Natural killer cell (primary cell): Measurements from ENCODE around the gene GRB10. TPM values are rescaled to one million over a fixed set of nuclear protein-coding genes. Genes with fewer than 3 reads are reported as not detected.

Experiments
- ATAC-seq, 3 donors: fragments of 150-1000 bp in 2 of 3; fragments of 200-7000 bp in 1 of 3; cut with Tn5 transposase; 1 replicate in 1 of 3; 2 replicates in 2 of 3; pipeline ENCODE4 v1.10.0; 2021; ENCODE audit warnings: mild to moderate bottlenecking in 2 of 3, moderate library complexity in 2 of 3
- DNase-seq, 2 donors: peaks; one replicate each; pipeline versions ENCODE4 v3.0.0 to v3.0.0-alpha.2; 2013 to 2021; ENCODE audit warnings: mixed read lengths in 1 of 2
- H3K27ac ChIP-seq: one replicate; pipeline ENCODE4 v1.5.1; 2013; ENCODE audit warnings: mild to moderate bottlenecking, low read length
- H3K27me3 ChIP-seq: one replicate; pipeline ENCODE4 v1.6.1; 2013; ENCODE audit warnings: low read length; ENCODE audit not compliant: control insufficient read depth, insufficient read depth
- H3K36me3 ChIP-seq: one replicate; pipeline ENCODE4 v1.6.1; 2013; ENCODE audit warnings: low read length; ENCODE audit not compliant: control insufficient read depth, insufficient read depth
- H3K4me1 ChIP-seq: one replicate; pipeline ENCODE4 v1.6.1; 2013; ENCODE audit warnings: low read length; ENCODE audit not compliant: control insufficient read depth, insufficient read depth
- H3K4me3 ChIP-seq: one replicate; pipeline ENCODE4 v1.5.1; 2013; ENCODE audit warnings: low read length
- H3K9me3 ChIP-seq: one replicate; pipeline ENCODE4 v1.6.1; 2013; ENCODE audit warnings: low read length; ENCODE audit not compliant: control insufficient read depth, insufficient read depth
- H3K27ac Mint-ChIP-seq, 2 donors: one replicate each; pipeline ENCODE4 v1.8.0; 2022; ENCODE audit warnings: mild to moderate bottlenecking in 2 of 2, mixed read lengths in 2 of 2, moderate library complexity in 1 of 2
- H3K27me3 Mint-ChIP-seq, 2 donors: one replicate each; pipeline ENCODE4 v1.8.0; 2022; ENCODE audit warnings: low read depth in 2 of 2, mixed read lengths in 2 of 2
- H3K36me3 Mint-ChIP-seq: one replicate; pipeline ENCODE4 v1.8.0; 2022; ENCODE audit warnings: mixed read lengths
- H3K4me1 Mint-ChIP-seq, 2 donors: one replicate each; pipeline ENCODE4 v1.8.0; 2022; ENCODE audit warnings: mixed read lengths in 2 of 2
- H3K4me3 Mint-ChIP-seq: one replicate; pipeline ENCODE4 v1.8.0; 2022; ENCODE audit warnings: mild to moderate bottlenecking, moderate library complexity, mixed read lengths
- H3K9me3 Mint-ChIP-seq, 2 donors: one replicate each; pipeline ENCODE4 v1.8.0; 2022; ENCODE audit warnings: mixed read lengths in 2 of 2
- WGBS: methylation state at CpG from one replicate; pipeline ENCODE4 v1.1.7; 2013; ENCODE audit warnings: missing lambda C conversion rate; ENCODE audit not compliant: insufficient coverage; 5-methylcytosine and 5-hydroxymethylcytosine counted together
- intact Hi-C: fragments of 100-400 bp; cut with micrococcal nuclease; formaldehyde crosslinking; loops from one replicate; pipeline ENCODE4 v1.14.2; 2022
- total RNA-seq, 4 donors: library from RNA; stranded (reverse); fragments of 120-200 nt in 1 of 4; gene quantifications; one replicate each; pipeline versions ENCODE4 v1.2.3 to v1.2.4, GENCODE V29; 2013 to 2022
- TF ChIP-seq, protein P1 (sequence below): fragments of 200-600 bp; IDR thresholded peaks from one replicate; pipeline ENCODE4 v1.8.0; 2022; ENCODE audit warnings: antibody characterized with exemption

The GRB10 gene
- total RNA-seq, 3 donors from 2014 or later (not counting 1 experiment from before 2014, with no cell fraction given): 0.16 to 24.4 (median 1.4) TPM

DNA sequence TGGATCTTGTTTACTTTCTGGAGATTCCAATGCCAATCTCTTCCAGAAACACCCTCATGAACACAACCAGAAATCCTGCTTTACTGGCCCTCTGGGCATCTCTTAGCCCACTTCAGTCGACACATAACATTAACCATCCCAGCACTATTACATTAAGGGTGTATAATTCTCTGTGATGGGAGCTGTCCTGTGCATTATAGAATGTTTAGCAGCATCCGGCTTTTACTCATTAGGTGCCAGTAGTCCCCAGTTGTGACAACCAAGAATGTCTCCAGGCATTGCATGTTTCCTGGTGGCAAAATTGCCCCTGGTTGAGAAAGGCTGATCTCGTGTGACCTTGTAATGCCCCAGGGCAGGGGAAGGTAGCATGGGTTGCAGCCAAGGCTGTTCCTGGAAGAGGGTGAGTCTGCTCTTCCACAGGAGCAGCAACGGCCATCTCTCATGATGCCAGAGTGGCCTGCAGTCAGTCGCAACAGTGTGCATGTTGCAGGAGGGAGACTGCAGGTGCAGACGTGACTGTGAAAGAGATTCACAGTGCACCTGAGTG lies 214.9 kb downstream of the GRB10 start:
- 88% methylated on average over 5 of the region's 6 CpGs for WGBS
- Mint-ChIP-seq H3K4me1 (no peaks in the 10 kb centered on the region), H3K4me3 (no peak overlapping the region), H3K36me3 (no peaks in the 10 kb centered on the region), H3K27ac (no peak overlapping the region), H3K9me3 (peaks cover 0 to 2% of the 10 kb centered on the region in 2 donors), H3K27me3 (peaks cover 8 to 15% of the 10 kb centered on the region in 2 donors)
- Histone ChIP-seq H3K4me1 (no peaks in the 10 kb centered on the region), H3K27me3 (no peaks in the 10 kb centered on the region), H3K9me3 (no peaks in the 10 kb centered on the region), H3K36me3 (no peaks in the 10 kb centered on the region), H3K4me3 (no peak overlapping the region), H3K27ac (no peak overlapping the region)
- intact Hi-C loops: no loop called here
- TF ChIP-seq, protein P1, sequence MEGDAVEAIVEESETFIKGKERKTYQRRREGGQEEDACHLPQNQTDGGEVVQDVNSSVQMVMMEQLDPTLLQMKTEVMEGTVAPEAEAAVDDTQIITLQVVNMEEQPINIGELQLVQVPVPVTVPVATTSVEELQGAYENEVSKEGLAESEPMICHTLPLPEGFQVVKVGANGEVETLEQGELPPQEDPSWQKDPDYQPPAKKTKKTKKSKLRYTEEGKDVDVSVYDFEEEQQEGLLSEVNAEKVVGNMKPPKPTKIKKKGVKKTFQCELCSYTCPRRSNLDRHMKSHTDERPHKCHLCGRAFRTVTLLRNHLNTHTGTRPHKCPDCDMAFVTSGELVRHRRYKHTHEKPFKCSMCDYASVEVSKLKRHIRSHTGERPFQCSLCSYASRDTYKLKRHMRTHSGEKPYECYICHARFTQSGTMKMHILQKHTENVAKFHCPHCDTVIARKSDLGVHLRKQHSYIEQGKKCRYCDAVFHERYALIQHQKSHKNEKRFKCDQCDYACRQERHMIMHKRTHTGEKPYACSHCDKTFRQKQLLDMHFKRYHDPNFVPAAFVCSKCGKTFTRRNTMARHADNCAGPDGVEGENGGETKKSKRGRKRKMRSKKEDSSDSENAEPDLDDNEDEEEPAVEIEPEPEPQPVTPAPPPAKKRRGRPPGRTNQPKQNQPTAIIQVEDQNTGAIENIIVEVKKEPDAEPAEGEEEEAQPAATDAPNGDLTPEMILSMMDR: no peak
- no peak for ATAC-seq
- no peak for DNase-seq

- Mint-ChIP-seq H3K4me3 (no peak overlapping the region), H3K36me3 (no peaks in the 10 kb centered on the region), H3K9me3 (peaks cover 0 to 2% of the 10 kb centered on the region in 2 donors), H3K27me3 (peaks cover 8 to 14% of the 10 kb centered on the region in 2 donors), H3K4me1 (no peaks in the 10 kb centered on the region), H3K27ac (no peak overlapping the region)
- TF ChIP-seq, protein P1: no peak
- DNase-seq: no peak
- intact Hi-C loops: no loop called here
- ATAC-seq: no peak
- 79% methylated on average over 5 of the region's 5 CpGs for WGBS
- Histone ChIP-seq H3K27ac (no peak overlapping the region), H3K27me3 (no peaks in the 10 kb centered on the region), H3K9me3 (no peaks in the 10 kb centered on the region), H3K4me3 (no peak overlapping the region), H3K4me1 (no peaks in the 10 kb centered on the region), H3K36me3 (no peaks in the 10 kb centered on the region)
These were observed 216.7 kb downstream of the GRB10 start for GRCh38 chr7:50565977-50566376.

GRCh38 chr7:50565559-50565916 lies 217.2 kb downstream of the GRB10 start:
- intact Hi-C loops: no loop called here
- 77% methylated on average over 2 of the region's 2 CpGs for WGBS
- no peaks in the 10 kb centered on the region for H3K4me1 Mint-ChIP-seq

More at GRCh38 chr7:50565559-50565916, 217.2 kb downstream of the GRB10 start:
- Histone ChIP-seq H3K4me3 (no peak overlapping the region), H3K27me3 (no peaks in the 10 kb centered on the region), H3K36me3 (no peaks in the 10 kb centered on the region), H3K27ac (no peak overlapping the region), H3K9me3 (no peaks in the 10 kb centered on the region), H3K4me1 (no peaks in the 10 kb centered on the region)
- Mint-ChIP-seq H3K27ac (no peak overlapping the region), H3K27me3 (peaks cover 8 to 14% of the 10 kb centered on the region in 2 donors), H3K9me3 (peaks cover 0 to under 1% of the 10 kb centered on the region in 2 donors), H3K4me3 (no peak overlapping the region), H3K36me3 (no peaks in the 10 kb centered on the region)
- no peak for ATAC-seq
- no peak for DNase-seq
- TF ChIP-seq, protein P1: no peak
